IPS DF 6.9 (cell line): ENCODE results near the gene AGAP3.

Source experiments
- DNase-seq: peaks from one replicate; pipeline ENCODE4 v3.0.0-alpha.2; 2013; ENCODE audit warnings: low read depth, low spot score
- H3K27ac ChIP-seq: one replicate; pipeline ENCODE4 v1.5.1; 2013; ENCODE audit warnings: low read length, control low read depth
- H3K27me3 ChIP-seq: 2 replicates; pipeline ENCODE4 v1.6.1; 2013; ENCODE audit warnings: mild to moderate bottlenecking, low read length; ENCODE audit not compliant: control insufficient read depth, insufficient read depth
- H3K36me3 ChIP-seq: 2 replicates; pipeline ENCODE4 v1.6.1; 2013; ENCODE audit warnings: low read length; ENCODE audit not compliant: control insufficient read depth, insufficient read depth
- H3K4me1 ChIP-seq: 2 replicates; pipeline ENCODE4 v1.6.1; 2013; ENCODE audit warnings: low read length; ENCODE audit not compliant: control insufficient read depth, insufficient read depth
- H3K4me3 ChIP-seq: 2 replicates; pipeline ENCODE4 v1.5.1; 2013; ENCODE audit warnings: mild to moderate bottlenecking, low read length
- H3K9me3 ChIP-seq: 2 replicates; pipeline ENCODE4 v1.6.1; 2013; ENCODE audit warnings: low read length, inconsistent platforms; ENCODE audit not compliant: control insufficient read depth, insufficient read depth
- WGBS: extraction: QIAGEN DNeasy Blood & Tissue Kit; methylation state at CpG from one replicate; pipeline ENCODE4 v1.1.7; 2013; ENCODE audit warnings: mixed read lengths, missing lambda C conversion rate; ENCODE audit not compliant: insufficient read length, insufficient coverage; 5-methylcytosine and 5-hydroxymethylcytosine counted together

AGAP3 gene

GRCh38 chr7:151133986-151134742 lies 47.9 kb downstream of the AGAP3 start:
- H3K9me3 ChIP-seq, result no peaks in the 10 kb centered on the region
- no peaks in the 10 kb centered on the region for H3K27me3 ChIP-seq
- DNase-seq, result no peak
- peaks cover 5% of the 10 kb centered on the region; the same call in 1 of the 2 replicates for H3K36me3 ChIP-seq
- no CpG with 5 or more reads among the region's 24 CpGs for WGBS
- peaks cover 2% of the 10 kb centered on the region; the same call in 1 of the 2 replicates for H3K4me1 ChIP-seq
- H3K27ac ChIP-seq, result no peak overlapping the region
- no peak overlapping the region for H3K4me3 ChIP-seq

DNA sequence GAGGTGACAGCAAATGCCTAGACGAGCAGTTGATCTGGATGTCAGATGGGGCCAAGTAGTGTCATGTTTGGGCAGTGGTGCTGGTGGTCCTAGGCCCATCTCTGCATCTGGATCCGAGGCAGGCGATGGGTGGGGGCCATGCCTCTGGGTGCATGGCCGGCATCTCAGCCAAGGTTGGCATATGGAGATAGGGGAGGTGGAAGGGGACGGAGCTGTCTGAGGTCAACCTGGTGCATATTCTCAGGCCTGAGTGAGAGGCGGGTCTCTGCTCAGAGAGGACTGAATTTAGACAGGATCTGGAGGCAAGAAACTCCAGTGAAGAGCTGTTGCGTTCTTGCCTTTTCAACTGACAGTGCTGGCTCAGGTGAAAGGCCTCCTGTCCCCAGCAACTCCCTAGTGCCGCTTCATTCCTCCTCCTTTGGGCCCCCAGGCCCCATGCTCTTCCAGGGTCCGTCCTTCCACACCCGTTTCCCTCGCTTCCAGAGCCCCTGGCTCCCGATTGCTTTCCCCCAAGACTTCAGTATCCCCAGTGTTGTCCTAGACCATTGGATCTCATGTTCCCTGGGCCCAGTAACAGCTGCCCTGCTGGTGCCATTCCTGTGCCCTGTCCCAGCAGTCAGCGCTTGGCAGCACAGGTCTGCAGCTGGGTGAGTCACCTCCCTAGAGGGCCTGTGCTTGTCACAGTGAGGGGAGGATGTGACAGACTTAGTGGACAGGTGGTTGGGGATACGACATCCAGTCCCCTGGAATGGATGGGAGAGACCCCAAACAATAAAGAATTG lies 48.7 kb downstream of the AGAP3 start:
- H3K4me3 ChIP-seq, result no peak overlapping the region
- H3K27me3 ChIP-seq, result no peaks in the 10 kb centered on the region
- H3K4me1 ChIP-seq, result peaks cover 2% of the 10 kb centered on the region; the same call in 1 of the 2 replicates
- no peak for DNase-seq
- peaks cover 5% of the 10 kb centered on the region; the same call in 1 of the 2 replicates for H3K36me3 ChIP-seq
- no peak overlapping the region for H3K27ac ChIP-seq
- WGBS, result no CpG with 5 or more reads among the region's 14 CpGs
- H3K9me3 ChIP-seq, result no peaks in the 10 kb centered on the region

- no peak for DNase-seq
- H3K27me3 ChIP-seq, result no peaks in the 10 kb centered on the region
- no CpG with 5 or more reads among the region's 5 CpGs for WGBS
- H3K4me1 ChIP-seq, result peaks cover 2% of the 10 kb centered on the region; the same call in 1 of the 2 replicates
- 0 out of 2 replicates have a peak, but pooled peaks cover 5% of the 10 kb centered on the region for H3K36me3 ChIP-seq
- H3K4me3 ChIP-seq, result no peak overlapping the region
- H3K27ac ChIP-seq, result no peak overlapping the region
- H3K9me3 ChIP-seq, result no peaks in the 10 kb centered on the region
Measured at GRCh38 chr7:151135525-151135845, 49.2 kb downstream of the AGAP3 start.

DNA sequence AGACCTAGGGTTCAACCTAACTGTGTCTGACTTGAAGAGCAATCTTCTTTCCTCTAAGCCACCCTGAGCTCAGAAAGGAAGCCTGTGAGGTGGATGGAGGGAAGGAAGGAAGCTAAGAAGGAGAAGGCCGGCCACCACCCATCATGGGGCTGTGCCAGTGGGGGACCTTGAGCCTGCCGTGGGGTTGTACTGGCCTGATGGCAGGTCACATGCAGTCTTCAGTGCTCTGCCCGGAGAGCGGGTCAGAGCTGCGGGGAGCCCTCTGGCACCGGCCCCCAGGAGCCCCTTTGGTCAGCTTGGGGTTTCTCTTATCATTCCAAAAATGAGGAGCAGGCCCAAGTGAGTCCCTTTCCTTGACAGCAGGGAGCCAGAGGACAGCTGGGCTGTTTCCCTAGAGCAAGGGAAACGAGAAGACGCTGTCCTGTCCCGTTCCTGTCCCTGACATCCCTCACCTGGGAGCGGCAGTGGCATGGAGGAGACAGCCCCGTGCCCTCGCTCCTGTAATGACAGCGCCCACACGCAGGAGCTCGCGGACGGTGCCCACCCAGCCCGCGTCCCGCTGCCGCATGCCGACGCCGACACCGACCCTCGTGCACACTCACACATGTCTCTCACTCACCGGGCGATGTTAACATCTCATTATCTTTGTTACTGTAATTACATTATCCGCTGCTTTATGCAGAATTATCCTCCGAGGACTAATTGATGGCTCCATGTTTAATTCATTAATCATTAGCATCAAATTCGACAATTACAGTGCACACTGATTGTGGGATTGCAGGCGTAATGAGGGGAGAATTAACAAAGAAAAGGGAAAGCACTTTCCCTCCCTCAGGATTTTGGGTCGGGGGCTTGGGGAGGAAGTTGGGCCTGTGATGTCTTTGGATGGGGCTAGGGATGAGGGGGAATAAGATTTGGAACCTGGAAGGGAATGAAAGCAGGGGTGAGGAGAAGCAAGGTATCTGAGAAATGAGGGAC lies 49.9 kb downstream of the AGAP3 start:
- no peak overlapping the region for H3K4me3 ChIP-seq
- peaks cover 2% of the 10 kb centered on the region; the same call in 1 of the 2 replicates for H3K4me1 ChIP-seq
- H3K27ac ChIP-seq, result no peak overlapping the region
- H3K36me3 ChIP-seq, result peaks cover 5% of the 10 kb centered on the region; the same call in 1 of the 2 replicates
- no CpG with 5 or more reads among the region's 33 CpGs for WGBS
- no peaks in the 10 kb centered on the region for H3K27me3 ChIP-seq
- no peaks in the 10 kb centered on the region for H3K9me3 ChIP-seq
- no peak for DNase-seq

DNA sequence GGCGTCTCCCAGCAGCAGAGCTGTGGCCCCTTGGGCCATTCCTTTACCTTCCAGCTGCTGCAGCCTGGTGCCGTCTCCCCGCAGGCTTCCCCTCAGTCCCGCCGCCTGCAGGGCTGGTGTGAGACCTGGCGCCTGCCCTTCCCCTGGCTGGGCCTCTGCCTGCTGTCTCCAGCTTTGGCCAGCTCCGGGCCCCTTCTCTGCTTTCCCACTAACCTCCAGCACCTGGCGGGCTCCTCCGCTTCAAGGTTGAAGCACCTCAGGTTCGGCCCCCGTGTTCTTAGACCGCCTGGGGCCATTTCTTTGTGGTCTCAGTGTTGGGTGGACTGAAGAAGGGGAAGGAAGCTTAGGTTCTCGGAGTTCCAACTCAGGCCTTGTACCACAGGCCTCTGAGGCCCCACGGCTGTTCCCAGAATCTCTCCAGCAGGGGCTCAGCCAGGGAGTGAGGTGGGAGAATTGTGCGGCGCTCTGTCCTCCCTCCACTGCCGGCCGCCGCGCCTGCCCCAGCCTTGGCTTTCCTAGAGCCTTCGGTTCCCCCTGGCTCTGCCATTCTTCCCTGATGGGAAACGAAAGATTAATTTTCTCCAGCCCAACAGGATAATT lies 50.9 kb downstream of the AGAP3 start:
- no CpG with 5 or more reads among the region's 22 CpGs for WGBS
- Histone ChIP-seq H3K27ac (no peak overlapping the region), H3K27me3 (no peaks in the 10 kb centered on the region), H3K9me3 (no peaks in the 10 kb centered on the region), H3K4me1 (peaks cover 5% of the 10 kb centered on the region; the same call in 1 of the 2 replicates), H3K4me3 (no peak overlapping the region), H3K36me3 (peaks cover 10% of the 10 kb centered on the region; the same call in 1 of the 2 replicates)
- no peak for DNase-seq

GRCh38 chr7:151137791-151138152 lies 51.5 kb downstream of the AGAP3 start:
- Histone ChIP-seq H3K4me3 (no peak overlapping the region), H3K27ac (no peak overlapping the region), H3K4me1 (peaks cover 7% of the 10 kb centered on the region; the same call in 1 of the 2 replicates), H3K9me3 (no peaks in the 10 kb centered on the region), H3K27me3 (no peaks in the 10 kb centered on the region), H3K36me3 (peaks cover 11% of the 10 kb centered on the region; the same call in 1 of the 2 replicates)
- WGBS, result no CpG with 5 or more reads among the region's 11 CpGs
- no peak for DNase-seq

GRCh38 chr7:151138153-151138851 lies 52.0 kb downstream of the AGAP3 start:
- DNase-seq, result no peak
- no peaks in the 10 kb centered on the region for H3K9me3 ChIP-seq
- peaks cover 12% of the 10 kb centered on the region; the same call in 1 of the 2 replicates for H3K36me3 ChIP-seq
- no peak overlapping the region for H3K4me3 ChIP-seq
- H3K4me1 ChIP-seq, result peaks cover 7% of the 10 kb centered on the region; the same call in 1 of the 2 replicates
- no peak overlapping the region for H3K27ac ChIP-seq
- WGBS, result no CpG with 5 or more reads among the region's 30 CpGs
- H3K27me3 ChIP-seq, result no peaks in the 10 kb centered on the region

DNA sequence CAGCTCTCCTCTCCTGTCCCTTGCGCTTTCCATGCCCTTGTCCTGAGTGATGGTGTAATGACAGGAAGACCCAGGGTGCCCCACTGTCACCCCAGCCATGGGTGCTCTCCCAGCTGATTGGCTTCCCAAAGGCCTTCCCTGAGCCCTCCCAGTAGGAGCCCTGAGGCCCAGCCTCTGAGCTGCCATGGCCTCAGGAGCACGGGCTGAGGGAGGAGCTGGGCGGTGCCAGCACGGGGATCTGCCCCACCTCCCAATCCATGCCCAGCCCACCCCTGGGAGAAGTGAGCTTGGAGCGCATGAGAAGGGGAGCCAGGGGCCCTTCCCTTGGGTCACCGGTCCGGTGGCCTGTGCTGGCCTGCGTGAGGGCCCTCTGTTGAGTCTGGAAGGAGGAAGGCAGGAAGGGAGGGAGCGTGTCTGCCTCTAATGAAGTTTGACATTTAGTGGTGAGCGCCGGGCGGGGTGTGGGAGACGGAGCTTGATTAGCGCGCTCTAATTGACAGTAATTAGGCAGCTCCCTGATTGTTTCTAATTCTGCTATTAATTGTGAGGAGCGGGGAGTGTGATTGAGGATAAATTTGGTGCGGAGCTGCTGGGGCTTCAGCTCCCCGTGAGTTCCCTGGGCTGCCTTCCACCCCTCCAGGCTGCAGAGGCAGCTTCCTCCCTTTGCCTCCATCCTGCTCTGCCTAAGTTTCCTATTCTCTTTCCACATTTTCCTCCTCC lies 53.0 kb downstream of the AGAP3 start:
- H3K36me3 ChIP-seq, result peaks cover 17% of the 10 kb centered on the region; the same call in 1 of the 2 replicates
- peaks cover 7% of the 10 kb centered on the region; the same call in 1 of the 2 replicates for H3K4me1 ChIP-seq
- no peak overlapping the region for H3K4me3 ChIP-seq
- H3K27ac ChIP-seq, result no peak overlapping the region
- H3K9me3 ChIP-seq, result no peaks in the 10 kb centered on the region
- DNase-seq, result no peak
- no CpG with 5 or more reads among the region's 18 CpGs for WGBS
- H3K27me3 ChIP-seq, result no peaks in the 10 kb centered on the region

GRCh38 chr7:151139791-151140190 lies 53.5 kb downstream of the AGAP3 start:
- DNase-seq, result no peak
- WGBS, result no CpG with 5 or more reads among the region's 9 CpGs
- H3K9me3 ChIP-seq, result no peaks in the 10 kb centered on the region
- H3K4me3 ChIP-seq, result no peak overlapping the region
- peaks cover 17% of the 10 kb centered on the region; the same call in 1 of the 2 replicates for H3K36me3 ChIP-seq
- H3K27me3 ChIP-seq, result no peaks in the 10 kb centered on the region
- H3K27ac ChIP-seq, result no peak overlapping the region
- peaks cover 9% of the 10 kb centered on the region for H3K4me1 ChIP-seq
